Left forelimb (tissue), 1 donor: ENCODE results near the gene MAGI2.
"Not testable (repeated sequence)": the region's sequence is repeated elsewhere in the genome, so short reads cannot be mapped to it uniquely, and the experiment has no call there.

ENCODE experiments used
- DNase-seq: peaks from one replicate; pipeline ENCODE4 v3.0.0-alpha.2; 2018; ENCODE audit warnings: low spot score

Gene MAGI2

GRCh38 chr7:78635026-78635793 lies 818.3 kb downstream of the MAGI2 start:
- DNase-seq: no peak

DNA sequence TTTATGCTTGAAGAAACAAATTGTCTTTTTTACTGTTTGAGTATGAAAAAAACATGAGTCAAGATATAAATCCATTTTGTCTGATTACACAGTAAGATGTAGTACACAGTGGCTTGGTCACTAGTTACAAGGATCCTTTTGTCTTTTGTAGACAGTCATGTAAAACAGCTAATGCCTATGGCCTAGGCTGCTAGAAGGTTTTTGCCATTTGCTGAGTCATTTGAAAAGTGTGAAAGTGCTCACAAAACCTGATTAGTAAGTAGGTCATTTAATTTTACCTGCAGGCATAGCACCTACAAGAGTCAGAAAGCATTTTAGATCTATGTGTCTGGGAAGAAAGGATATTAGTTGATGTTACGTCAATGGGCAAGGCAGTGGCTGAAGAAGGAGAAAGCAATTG lies 819.4 kb downstream of the MAGI2 start:
- DNase-seq: no peak

DNA sequence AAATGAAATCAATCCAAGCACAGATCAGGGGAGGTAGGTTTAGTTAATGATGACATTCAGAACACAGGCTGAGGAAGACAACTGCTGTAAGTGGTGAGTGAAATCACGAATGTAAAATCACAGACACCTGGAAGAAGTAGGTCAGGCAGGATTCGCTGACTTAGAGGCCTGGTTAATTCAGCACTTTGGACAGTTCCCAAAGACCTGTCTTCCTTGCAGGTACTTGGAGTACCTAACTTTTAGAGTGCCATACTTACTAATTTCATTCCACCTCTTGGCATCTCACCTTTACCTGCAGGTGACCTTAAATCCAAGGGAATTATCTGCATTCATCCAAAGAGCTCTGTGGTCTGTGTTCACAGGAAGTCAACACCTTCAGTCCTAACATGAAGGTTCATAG lies 832.5 kb downstream of the MAGI2 start:
- DNase-seq: no peak

DNA sequence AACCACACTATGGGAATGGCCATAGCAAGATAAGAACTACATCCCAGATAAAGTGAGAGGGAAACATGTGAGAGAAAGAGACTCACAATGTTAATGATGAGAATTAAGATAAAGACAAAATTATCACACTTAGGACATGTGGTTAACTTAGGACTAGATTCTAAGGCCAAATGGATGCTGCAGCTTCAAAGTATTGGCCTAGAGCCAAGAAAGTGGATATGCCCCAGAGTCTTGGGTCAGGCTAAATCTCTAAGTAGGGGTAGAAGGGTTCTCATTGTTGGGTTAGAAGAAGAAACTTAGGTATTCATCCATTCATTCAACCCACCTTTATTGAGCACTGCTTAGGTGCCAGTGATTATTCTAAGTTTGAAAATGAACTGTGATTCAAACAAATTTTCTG lies 836.9 kb downstream of the MAGI2 start:
- no peak for DNase-seq

DNA sequence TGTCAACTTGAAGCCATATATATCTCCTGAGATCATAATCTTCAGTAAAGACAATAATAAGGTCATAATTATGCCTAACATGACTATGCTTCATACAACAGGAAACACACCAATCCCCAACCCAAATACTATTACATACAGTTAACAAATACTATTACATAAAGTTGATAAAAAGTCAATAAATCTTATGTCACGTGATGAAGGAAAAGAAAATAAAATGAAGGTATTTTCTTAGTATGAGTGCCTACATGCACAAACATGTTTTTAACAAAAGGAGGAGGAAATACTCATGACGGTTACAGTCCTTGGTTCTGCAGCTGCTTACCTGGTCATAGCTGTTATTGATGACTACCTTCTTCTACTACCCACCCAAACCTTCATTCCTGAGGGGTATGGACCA lies 844.2 kb downstream of the MAGI2 start:
- no peak for DNase-seq

DNA sequence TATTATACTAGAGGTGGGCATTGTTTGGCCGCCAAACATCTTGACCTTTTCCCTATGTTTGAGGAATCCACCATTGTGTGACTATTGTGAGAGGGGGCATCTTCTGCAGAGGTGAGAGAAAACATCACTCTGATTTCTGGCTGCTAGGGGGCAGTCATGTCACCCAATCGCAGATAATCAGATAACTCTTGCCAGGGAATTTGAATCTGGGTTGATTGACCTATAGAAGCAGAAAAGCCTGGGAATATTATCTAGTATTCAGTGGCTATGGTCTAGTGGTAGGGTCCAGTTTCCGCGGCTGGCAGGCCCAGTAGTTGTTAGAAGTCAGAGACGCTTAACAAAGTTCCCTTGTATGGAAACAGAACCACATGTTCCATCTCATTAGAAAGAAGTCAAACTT lies 846.4 kb downstream of the MAGI2 start:
- DNase-seq: no peak

GRCh38 chr7:78605119-78605518 lies 848.3 kb downstream of the MAGI2 start:
- no peak for DNase-seq

DNA sequence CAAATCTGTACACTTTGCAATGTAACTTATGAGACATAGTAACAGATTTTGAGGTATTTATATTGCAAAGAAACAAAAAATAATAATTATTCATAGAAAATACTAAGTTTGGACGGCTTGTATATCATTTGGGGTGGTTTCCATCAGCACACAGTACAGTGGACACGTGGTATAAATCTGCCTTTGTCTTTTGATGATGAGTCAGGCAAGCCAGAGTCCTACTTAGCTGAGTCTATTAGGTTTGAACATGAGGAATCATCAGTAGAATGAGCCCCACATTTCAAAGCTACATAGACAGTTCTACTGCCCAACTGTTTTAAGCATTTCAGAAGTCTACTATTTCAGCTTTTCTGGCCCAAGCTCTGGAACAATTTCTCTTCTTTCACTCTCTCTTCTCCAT lies 851.7 kb downstream of the MAGI2 start:
- no peak for DNase-seq

DNA sequence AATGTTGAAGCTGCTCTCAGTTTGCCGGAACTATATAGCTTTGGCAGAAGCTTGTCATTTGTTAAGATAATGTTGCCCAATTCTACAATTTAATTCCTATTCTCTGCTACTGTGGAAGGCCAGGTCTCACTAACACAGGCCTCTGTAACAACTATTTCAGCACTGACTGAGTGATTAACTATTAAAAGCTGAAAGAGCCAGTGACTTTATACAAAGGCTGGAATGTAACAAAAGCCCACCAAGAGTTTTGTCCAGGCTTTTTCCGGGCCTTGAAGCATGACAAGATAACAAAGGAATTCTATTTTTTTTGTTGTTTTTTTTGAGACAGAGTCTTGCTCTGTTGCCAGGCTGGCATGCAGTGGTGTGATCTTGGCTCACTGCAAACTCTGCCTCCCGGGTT lies 859.3 kb downstream of the MAGI2 start:
- DNase-seq: no peak

GRCh38 chr7:78588393-78588792 lies 865.1 kb downstream of the MAGI2 start:
- DNase-seq: no peak

DNA sequence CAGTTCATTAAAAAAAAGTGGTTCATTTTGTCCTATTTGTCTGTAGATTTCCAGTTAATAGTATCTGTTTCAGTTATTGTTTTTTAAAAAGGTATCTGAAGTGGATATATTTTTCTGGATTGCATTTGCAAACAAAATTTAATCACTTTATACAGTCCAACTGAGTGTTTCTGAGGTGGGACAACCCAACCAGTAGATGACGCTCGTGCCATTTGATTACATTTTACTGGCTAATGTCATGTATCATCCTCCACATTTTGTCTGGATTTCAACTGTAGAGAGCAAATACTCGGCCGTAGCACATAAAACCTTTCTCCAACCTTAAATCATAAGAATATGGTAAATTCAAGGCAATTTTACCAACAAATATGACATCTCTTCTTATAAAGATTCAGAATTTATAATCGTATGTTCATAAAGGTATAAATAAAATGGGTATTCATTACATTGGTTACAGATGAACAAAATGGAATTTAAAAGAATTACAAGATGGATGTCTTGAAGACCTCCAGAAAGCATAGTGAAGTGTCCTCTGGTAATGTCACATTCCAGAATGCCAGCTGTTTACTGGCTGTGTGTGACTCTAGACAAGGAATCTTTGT lies 865.9 kb downstream of the MAGI2 start:
- DNase-seq: no peak

- no peak for DNase-seq
Measured at GRCh38 chr7:78585980-78586379, 867.5 kb downstream of the MAGI2 start.

GRCh38 chr7:78578686-78579085 lies 874.8 kb downstream of the MAGI2 start:
- no peak for DNase-seq

- not testable (repeated sequence) for DNase-seq
Measured at GRCh38 chr7:78577174-78577952, 876.1 kb downstream of the MAGI2 start.

- DNase-seq: no peak
Measured at GRCh38 chr7:78576236-78576635, 877.2 kb downstream of the MAGI2 start.

DNA sequence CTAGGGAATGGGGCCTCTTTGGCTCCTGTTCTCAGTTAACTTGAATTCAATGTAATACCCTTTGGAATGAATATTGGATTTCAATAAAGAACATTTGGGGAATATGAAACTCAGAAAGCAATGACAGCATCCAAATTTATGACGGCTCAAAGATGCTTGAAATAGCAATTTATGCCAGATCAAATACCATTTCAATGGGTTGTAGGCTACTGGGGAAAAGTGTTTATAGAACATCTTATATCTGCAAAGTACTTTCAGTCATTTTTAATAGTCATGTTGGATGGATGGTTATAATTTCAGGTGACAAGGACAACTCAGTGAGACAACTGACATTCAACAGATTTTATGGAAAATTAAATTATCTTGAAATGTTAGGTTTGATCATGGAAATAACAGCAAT lies 882.2 kb downstream of the MAGI2 start:
- DNase-seq: no peak

GRCh38 chr7:78568690-78569089 lies 884.8 kb downstream of the MAGI2 start:
- no peak for DNase-seq

- no peak for DNase-seq
Measured at GRCh38 chr7:78567836-78568235, 885.6 kb downstream of the MAGI2 start.

DNA sequence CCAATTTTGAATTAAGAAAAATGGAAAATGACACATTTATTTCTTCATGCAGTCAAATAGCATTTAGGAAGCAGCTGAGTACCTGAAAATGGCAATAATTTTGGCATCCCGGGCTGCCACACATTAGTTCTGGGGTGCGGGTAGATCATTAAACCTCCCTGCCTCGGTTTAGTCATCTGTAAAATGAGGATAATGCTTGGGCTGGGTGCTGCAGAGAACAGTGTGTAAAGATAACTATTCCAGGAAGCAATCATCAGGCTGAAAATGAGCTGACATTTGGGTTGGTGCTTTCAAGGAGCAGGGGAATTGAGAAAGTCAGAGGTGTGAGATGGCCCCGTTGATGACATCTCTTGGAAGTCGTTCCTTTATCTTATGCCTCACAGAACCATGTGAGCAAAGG lies 887.7 kb downstream of the MAGI2 start:
- no peak for DNase-seq

DNA sequence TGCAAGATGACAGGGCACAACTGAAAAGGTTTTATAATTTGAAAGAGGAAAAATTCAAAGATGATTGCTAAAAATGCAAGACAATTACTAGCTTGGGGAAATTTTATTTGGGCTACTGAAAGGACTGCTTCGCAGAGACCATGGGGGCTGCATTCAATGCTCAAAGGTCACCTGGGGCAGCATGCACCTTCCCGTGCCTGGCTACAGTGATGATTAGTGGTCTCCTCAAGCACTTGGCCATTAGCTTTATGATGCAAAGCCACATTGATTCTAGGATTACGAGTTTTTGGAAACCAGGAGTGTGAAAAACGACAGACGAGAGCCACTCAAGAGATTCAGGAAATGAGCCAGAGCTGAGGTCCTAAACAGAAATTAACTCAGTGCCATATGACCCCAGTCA lies 890.3 kb downstream of the MAGI2 start:
- DNase-seq: no peak

- DNase-seq: no peak
Measured at GRCh38 chr7:78562191-78562590, 891.3 kb downstream of the MAGI2 start.

- no peak for DNase-seq
Measured at GRCh38 chr7:78558566-78558965, 894.9 kb downstream of the MAGI2 start.

DNA sequence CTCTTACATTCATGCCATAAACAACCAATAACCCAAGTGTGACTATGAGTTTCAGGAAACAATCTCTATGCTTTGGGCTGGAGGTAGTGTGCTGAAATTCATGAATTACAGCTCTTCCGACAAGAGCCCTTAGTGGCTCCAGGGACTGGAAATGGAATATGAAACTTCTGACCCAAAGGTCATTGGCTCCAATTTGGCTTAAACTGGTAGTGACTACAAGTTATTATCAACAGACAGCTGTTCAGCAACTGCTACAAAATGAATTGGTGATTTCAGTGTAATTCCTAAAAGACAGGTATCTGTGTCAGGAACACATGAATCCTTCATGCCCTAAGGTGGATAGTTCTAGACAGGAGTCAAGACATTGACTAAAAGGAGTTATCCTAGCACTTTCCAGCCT lies 909.5 kb downstream of the MAGI2 start:
- DNase-seq: no peak
